ENCODE results near the gene CCDC159. TPM values are rescaled to one million over a fixed set of nuclear protein-coding genes. Genes with fewer than 3 reads are reported as not detected.
A peak's percentile ranks its signal among the peaks of the same experiment; 100 is the strongest.

The CCDC159 gene
- total and polyA plus RNA-seq, 2 of the 13 experiments (the other 11 are each of a cell fraction or from before 2014, with no cell fraction given), result 1.7 to 6.3 TPM

DNA sequence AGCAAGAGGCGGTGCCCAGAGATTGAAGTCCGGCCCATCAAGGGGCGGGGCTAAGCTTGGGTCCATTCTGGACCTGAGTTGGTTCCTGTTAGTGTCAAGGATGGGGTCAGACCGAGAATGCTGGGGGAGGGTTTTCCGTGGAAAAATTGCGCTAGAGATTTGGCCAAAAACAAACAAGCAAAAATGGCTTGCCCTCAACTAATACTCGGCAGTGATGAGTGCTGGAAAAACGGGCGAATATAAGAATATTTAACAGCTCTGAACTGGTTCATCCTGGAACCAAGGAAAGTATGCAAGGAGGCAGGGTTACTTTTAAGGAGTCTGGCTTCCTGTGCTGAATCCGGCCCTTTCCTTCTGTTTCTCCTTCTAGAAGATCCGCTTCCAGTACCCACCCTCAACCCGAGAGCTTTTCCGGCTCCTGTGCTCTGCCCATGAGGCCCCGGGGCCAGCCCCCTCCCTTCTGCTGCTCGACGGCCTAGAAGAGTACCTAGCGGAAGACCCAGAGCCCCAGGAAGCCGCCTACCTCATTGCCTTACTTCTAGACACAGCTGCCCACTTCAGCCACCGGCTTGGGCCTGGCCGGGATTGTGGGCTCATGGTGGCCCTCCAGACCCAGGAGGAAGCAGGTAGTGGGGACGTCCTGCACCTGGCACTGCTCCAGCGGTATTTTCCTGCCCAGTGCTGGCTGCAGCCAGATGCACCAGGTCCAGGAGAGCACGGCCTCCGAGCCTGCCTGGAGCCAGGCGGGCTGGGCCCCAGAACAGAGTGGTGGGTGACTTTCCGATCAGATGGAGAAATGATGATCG is 29.0 kb downstream of the CCDC159 start (continued):
- TF ChIP-seq, protein P1, sequence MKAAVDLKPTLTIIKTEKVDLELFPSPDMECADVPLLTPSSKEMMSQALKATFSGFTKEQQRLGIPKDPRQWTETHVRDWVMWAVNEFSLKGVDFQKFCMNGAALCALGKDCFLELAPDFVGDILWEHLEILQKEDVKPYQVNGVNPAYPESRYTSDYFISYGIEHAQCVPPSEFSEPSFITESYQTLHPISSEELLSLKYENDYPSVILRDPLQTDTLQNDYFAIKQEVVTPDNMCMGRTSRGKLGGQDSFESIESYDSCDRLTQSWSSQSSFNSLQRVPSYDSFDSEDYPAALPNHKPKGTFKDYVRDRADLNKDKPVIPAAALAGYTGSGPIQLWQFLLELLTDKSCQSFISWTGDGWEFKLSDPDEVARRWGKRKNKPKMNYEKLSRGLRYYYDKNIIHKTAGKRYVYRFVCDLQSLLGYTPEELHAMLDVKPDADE (CRISPR knock-in tag; IDR thresholded peaks at IDR 0.05), result no peak
- TF ChIP-seq ZNF207 (IDR thresholded peaks at IDR 0.05; ENCODE audit: borderline replicate concordance) (no peak), ZNF772 (CRISPR knock-in tag; IDR thresholded peaks at IDR 0.05) (no peak), TBL1XR1 (IDR thresholded peaks at IDR 0.05; ENCODE audit: borderline replicate concordance, low read length, partially characterized antibody) (no peak), ZNF441 (CRISPR knock-in tag; IDR thresholded peaks at IDR 0.05; ENCODE audit: borderline replicate concordance) (no peak), HNRNPLL (IDR thresholded peaks at IDR 0.05; ENCODE audit: low read depth, low read length, poor library complexity, severe bottlenecking) (no peak), PRPF4 (IDR thresholded peaks at IDR 0.05; ENCODE audit: low read depth, low read length, poor library complexity, severe bottlenecking) (no peak), RAD21 (CRISPR knock-in tag; IDR thresholded peaks at IDR 0.05) (no peak), ZNF879 (CRISPR knock-in tag; IDR thresholded peaks at IDR 0.05) (no peak; the same call in 1 of the 2 replicates), GFI1 (CRISPR knock-in tag; IDR thresholded peaks at IDR 0.05; ENCODE audit: borderline replicate concordance) (peak; percentile 7; the same call in 1 of the 2 replicates), ZNF570 (CRISPR knock-in tag; IDR thresholded peaks at IDR 0.05; ENCODE audit: borderline replicate concordance) (0 out of 2 replicates have a peak, but pooled peaks have one; percentile 61), RAD51 (IDR thresholded peaks at IDR 0.05; ENCODE audit: borderline replicate concordance) (no peak), RELA (CRISPR knock-in tag; IDR thresholded peaks at IDR 0.05) (no peak), RORA (CRISPR knock-in tag; IDR thresholded peaks at IDR 0.05) (no peak), SIX1 (CRISPR knock-in tag; IDR thresholded peaks at IDR 0.05; ENCODE audit: borderline replicate concordance) (no peak), RBAK (CRISPR knock-in tag; IDR thresholded peaks at IDR 0.05) (no peak), ZNF501 (CRISPR knock-in tag; IDR thresholded peaks at IDR 0.05) (no peak), NFYC (CRISPR knock-in tag; IDR thresholded peaks at IDR 0.05) (no peak)
- TF ChIP-seq, protein P2, sequence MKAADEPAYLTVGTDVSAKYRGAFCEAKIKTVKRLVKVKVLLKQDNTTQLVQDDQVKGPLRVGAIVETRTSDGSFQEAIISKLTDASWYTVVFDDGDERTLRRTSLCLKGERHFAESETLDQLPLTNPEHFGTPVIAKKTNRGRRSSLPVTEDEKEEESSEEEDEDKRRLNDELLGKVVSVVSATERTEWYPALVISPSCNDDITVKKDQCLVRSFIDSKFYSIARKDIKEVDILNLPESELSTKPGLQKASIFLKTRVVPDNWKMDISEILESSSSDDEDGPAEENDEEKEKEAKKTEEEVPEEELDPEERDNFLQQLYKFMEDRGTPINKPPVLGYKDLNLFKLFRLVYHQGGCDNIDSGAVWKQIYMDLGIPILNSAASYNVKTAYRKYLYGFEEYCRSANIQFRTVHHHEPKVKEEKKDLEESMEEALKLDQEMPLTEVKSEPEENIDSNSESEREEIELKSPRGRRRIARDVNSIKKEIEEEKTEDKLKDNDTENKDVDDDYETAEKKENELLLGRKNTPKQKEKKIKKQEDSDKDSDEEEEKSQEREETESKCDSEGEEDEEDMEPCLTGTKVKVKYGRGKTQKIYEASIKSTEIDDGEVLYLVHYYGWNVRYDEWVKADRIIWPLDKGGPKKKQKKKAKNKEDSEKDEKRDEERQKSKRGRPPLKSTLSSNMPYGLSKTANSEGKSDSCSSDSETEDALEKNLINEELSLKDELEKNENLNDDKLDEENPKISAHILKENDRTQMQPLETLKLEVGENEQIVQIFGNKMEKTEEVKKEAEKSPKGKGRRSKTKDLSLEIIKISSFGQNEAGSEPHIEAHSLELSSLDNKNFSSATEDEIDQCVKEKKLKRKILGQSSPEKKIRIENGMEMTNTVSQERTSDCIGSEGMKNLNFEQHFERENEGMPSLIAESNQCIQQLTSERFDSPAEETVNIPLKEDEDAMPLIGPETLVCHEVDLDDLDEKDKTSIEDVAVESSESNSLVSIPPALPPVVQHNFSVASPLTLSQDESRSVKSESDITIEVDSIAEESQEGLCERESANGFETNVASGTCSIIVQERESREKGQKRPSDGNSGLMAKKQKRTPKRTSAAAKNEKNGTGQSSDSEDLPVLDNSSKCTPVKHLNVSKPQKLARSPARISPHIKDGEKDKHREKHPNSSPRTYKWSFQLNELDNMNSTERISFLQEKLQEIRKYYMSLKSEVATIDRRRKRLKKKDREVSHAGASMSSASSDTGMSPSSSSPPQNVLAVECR (CRISPR knock-in tag; IDR thresholded peaks at IDR 0.05; ENCODE audit: borderline replicate concordance), result peak; percentile 42; the same call in 1 of the 2 replicates
- TF ChIP-seq, protein P3, sequence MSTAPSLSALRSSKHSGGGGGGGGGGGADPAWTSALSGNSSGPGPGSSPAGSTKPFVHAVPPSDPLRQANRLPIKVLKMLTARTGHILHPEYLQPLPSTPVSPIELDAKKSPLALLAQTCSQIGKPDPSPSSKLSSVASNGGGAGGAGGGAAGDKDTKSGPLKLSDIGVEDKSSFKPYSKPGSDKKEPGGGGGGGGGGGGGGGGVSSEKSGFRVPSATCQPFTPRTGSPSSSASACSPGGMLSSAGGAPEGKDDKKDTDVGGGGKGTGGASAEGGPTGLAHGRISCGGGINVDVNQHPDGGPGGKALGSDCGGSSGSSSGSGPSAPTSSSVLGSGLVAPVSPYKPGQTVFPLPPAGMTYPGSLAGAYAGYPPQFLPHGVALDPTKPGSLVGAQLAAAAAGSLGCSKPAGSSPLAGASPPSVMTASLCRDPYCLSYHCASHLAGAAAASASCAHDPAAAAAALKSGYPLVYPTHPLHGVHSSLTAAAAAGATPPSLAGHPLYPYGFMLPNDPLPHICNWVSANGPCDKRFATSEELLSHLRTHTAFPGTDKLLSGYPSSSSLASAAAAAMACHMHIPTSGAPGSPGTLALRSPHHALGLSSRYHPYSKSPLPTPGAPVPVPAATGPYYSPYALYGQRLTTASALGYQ (CRISPR knock-in tag; IDR thresholded peaks at IDR 0.05), result no peak
- TF ChIP-seq, protein P4, sequence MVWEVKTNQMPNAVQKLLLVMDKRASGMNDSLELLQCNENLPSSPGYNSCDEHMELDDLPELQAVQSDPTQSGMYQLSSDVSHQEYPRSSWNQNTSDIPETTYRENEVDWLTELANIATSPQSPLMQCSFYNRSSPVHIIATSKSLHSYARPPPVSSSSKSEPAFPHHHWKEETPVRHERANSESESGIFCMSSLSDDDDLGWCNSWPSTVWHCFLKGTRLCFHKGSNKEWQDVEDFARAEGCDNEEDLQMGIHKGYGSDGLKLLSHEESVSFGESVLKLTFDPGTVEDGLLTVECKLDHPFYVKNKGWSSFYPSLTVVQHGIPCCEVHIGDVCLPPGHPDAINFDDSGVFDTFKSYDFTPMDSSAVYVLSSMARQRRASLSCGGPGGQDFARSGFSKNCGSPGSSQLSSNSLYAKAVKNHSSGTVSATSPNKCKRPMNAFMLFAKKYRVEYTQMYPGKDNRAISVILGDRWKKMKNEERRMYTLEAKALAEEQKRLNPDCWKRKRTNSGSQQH (CRISPR knock-in tag; IDR thresholded peaks at IDR 0.05; ENCODE audit: low read depth), result no peak
